Measurements from ENCODE around the gene ATP2B2.

The ATP2B2 gene

GRCh38 chr3:10286596-10287295 is 218.6 kb downstream of the ATP2B2 start:
- H3K79me2 ChIP-seq (ENCODE audit: insufficient read depth, low read depth), result no peaks in the 10 kb centered on the region
- no peak overlapping the region for H3K4me2 ChIP-seq
- H3K9ac ChIP-seq, result no peak overlapping the region
- no peak for TF ChIP-seq CTCF (conservative IDR thresholded peaks at IDR 0.05; ENCODE audit: low read depth, low read length)
- no peak overlapping the region for H3K4me3 ChIP-seq (IDR thresholded peaks at IDR 0.05; ENCODE audit: insufficient read depth, low read depth, low read length)
- H3K4me1 ChIP-seq (ENCODE audit: low read depth, poor library complexity, severe bottlenecking), result peaks cover 60% of the 10 kb centered on the region
- H4K20me1 ChIP-seq (ENCODE audit: insufficient read depth), result no peaks in the 10 kb centered on the region
- H2AFZ ChIP-seq (ENCODE audit: low read depth), result no peak overlapping the region
- no peaks in the 10 kb centered on the region for H3K27me3 ChIP-seq (ENCODE audit: insufficient read depth, low read depth)
- no peaks in the 10 kb centered on the region for H3K36me3 ChIP-seq (ENCODE audit: insufficient read depth)
- H3K27ac ChIP-seq, result peak overlapping the region; percentile 100; the same call in 1 of the 2 replicates

- Histone ChIP-seq H3K36me3 (ENCODE audit: insufficient read depth) (no peaks in the 10 kb centered on the region), H3K27ac (peak overlapping the region; percentile 100; the same call in 1 of the 2 replicates), H3K27me3 (ENCODE audit: insufficient read depth, low read depth) (no peaks in the 10 kb centered on the region), H3K9ac (no peak overlapping the region), H3K4me2 (0 out of 2 replicates have a peak overlapping the region, but pooled peaks have one; percentile 96), H3K4me3 (IDR thresholded peaks at IDR 0.05; ENCODE audit: insufficient read depth, low read depth, low read length) (no peak overlapping the region), H4K20me1 (ENCODE audit: insufficient read depth) (no peaks in the 10 kb centered on the region), H3K4me1 (ENCODE audit: low read depth, poor library complexity, severe bottlenecking) (peaks cover 64% of the 10 kb centered on the region), H3K79me2 (ENCODE audit: insufficient read depth, low read depth) (no peaks in the 10 kb centered on the region), H2AFZ (ENCODE audit: low read depth) (no peak overlapping the region)
- TF ChIP-seq CTCF (conservative IDR thresholded peaks at IDR 0.05; ENCODE audit: low read depth, low read length), result no peak
Observed at GRCh38 chr3:10286133-10286524, 219.3 kb downstream of the ATP2B2 start.

- peak overlapping the region; percentile 96 for H3K4me2 ChIP-seq
- H3K79me2 ChIP-seq (ENCODE audit: insufficient read depth, low read depth), result no peaks in the 10 kb centered on the region
- H3K27ac ChIP-seq, result peak overlapping the region; percentile 100
- H3K4me1 ChIP-seq (ENCODE audit: low read depth, poor library complexity, severe bottlenecking), result peaks cover 65% of the 10 kb centered on the region
- no peaks in the 10 kb centered on the region for H4K20me1 ChIP-seq (ENCODE audit: insufficient read depth)
- H3K9ac ChIP-seq, result peak overlapping the region; percentile 83
- no peak for TF ChIP-seq CTCF (conservative IDR thresholded peaks at IDR 0.05; ENCODE audit: low read depth, low read length)
- peak overlapping the region; percentile 5; the same call in 1 of the 2 replicates for H2AFZ ChIP-seq (ENCODE audit: low read depth)
- peak overlapping the region; percentile 5 for H3K4me3 ChIP-seq (IDR thresholded peaks at IDR 0.05; ENCODE audit: insufficient read depth, low read depth, low read length)
- no peaks in the 10 kb centered on the region for H3K27me3 ChIP-seq (ENCODE audit: insufficient read depth, low read depth)
- H3K36me3 ChIP-seq (ENCODE audit: insufficient read depth), result no peaks in the 10 kb centered on the region
Observed at GRCh38 chr3:10285272-10286132, 219.9 kb downstream of the ATP2B2 start.

- Histone ChIP-seq H3K36me3 (ENCODE audit: insufficient read depth) (no peaks in the 10 kb centered on the region), H3K4me2 (peak overlapping the region; percentile 96), H3K4me1 (ENCODE audit: low read depth, poor library complexity, severe bottlenecking) (peaks cover 67% of the 10 kb centered on the region), H3K27me3 (ENCODE audit: insufficient read depth, low read depth) (no peaks in the 10 kb centered on the region), H3K9ac (peak overlapping the region; percentile 83), H3K79me2 (ENCODE audit: insufficient read depth, low read depth) (no peaks in the 10 kb centered on the region), H2AFZ (ENCODE audit: low read depth) (peak overlapping the region; percentile 5; the same call in 1 of the 2 replicates), H4K20me1 (ENCODE audit: insufficient read depth) (no peaks in the 10 kb centered on the region), H3K27ac (peak overlapping the region; percentile 100), H3K4me3 (IDR thresholded peaks at IDR 0.05; ENCODE audit: insufficient read depth, low read depth, low read length) (peak overlapping the region; percentile 5)
- TF ChIP-seq CTCF (conservative IDR thresholded peaks at IDR 0.05; ENCODE audit: low read depth, low read length), result no peak
Observed at GRCh38 chr3:10284496-10284895, 220.9 kb downstream of the ATP2B2 start.
